NT2/D1 (cell line): Measurements from ENCODE around the gene ARSB.

Experiments used
- DNase-seq: peaks from one replicate; pipeline ENCODE4 v3.0.0-alpha.2; 2011; ENCODE audit warnings: low read depth, low spot score
- H3K27me3 ChIP-seq: 2 replicates; pipeline ENCODE4 v1.6.0; 2011; ENCODE audit warnings: mild to moderate bottlenecking; ENCODE audit not compliant: insufficient read length, insufficient read depth
- H3K36me3 ChIP-seq: 2 replicates; pipeline ENCODE4 v1.6.1; 2011; ENCODE audit warnings: mild to moderate bottlenecking, low read length, mixed read lengths; ENCODE audit not compliant: insufficient read depth, insufficient read length
- H3K4me1 ChIP-seq: 2 replicates; pipeline ENCODE4 v1.5.1; 2011; ENCODE audit not compliant: insufficient read depth, insufficient read length
- H3K4me3 ChIP-seq: 2 replicates; pipeline ENCODE4 v1.5.1; 2011; ENCODE audit warnings: low read depth; ENCODE audit not compliant: insufficient read length
- H3K9ac ChIP-seq: 2 replicates; pipeline ENCODE4 v1.6.0; 2011; ENCODE audit warnings: low read depth; ENCODE audit not compliant: insufficient read length
- H3K9me3 ChIP-seq: 2 replicates; pipeline ENCODE4 v1.5.1; 2011; ENCODE audit warnings: mild to moderate bottlenecking, low read length; ENCODE audit not compliant: insufficient read depth
- SUZ12 ChIP-seq: IDR thresholded peaks from 2 replicates; pipeline ENCODE4 v1.6.1; 2011; ENCODE audit not compliant: insufficient read length, insufficient read depth; ENCODE audit errors: extremely low read depth
- YY1 ChIP-seq: IDR thresholded peaks from 2 replicates; pipeline ENCODE4 v1.6.1; 2011; ENCODE audit not compliant: insufficient read length, insufficient read depth
- ZNF274 ChIP-seq: IDR thresholded peaks from 2 replicates; pipeline ENCODE4 v1.6.1; 2011; ENCODE audit warnings: mild to moderate bottlenecking, low read depth, low read length

Gene ARSB

GRCh38 chr5:78773655-78774054 lies 211.5 kb downstream of the ARSB start:
- TF ChIP-seq YY1 (no peak), SUZ12 (no peak), ZNF274 (no peak)
- H3K9ac ChIP-seq, result no peak overlapping the region
- no peak for DNase-seq
- H3K36me3 ChIP-seq, result no peaks in the 10 kb centered on the region
- no peak overlapping the region for H3K4me3 ChIP-seq
- no peaks in the 10 kb centered on the region for H3K4me1 ChIP-seq
- H3K27me3 ChIP-seq, result no peaks in the 10 kb centered on the region
- no peaks in the 10 kb centered on the region for H3K9me3 ChIP-seq

- Histone ChIP-seq H3K27me3 (no peaks in the 10 kb centered on the region), H3K9ac (no peak overlapping the region), H3K9me3 (no peaks in the 10 kb centered on the region), H3K4me3 (no peak overlapping the region), H3K36me3 (no peaks in the 10 kb centered on the region), H3K4me1 (no peaks in the 10 kb centered on the region)
- no peak for TF ChIP-seq ZNF274
- no peak for TF ChIP-seq YY1
- TF ChIP-seq SUZ12, result no peak
- no peak for DNase-seq
Observed at GRCh38 chr5:78771260-78772205, 213.6 kb downstream of the ARSB start.

- no peaks in the 10 kb centered on the region for H3K36me3 ChIP-seq
- no peak for DNase-seq
- no peaks in the 10 kb centered on the region for H3K27me3 ChIP-seq
- no peaks in the 10 kb centered on the region for H3K4me1 ChIP-seq
- H3K9ac ChIP-seq, result no peak overlapping the region
- no peak overlapping the region for H3K4me3 ChIP-seq
- no peak for TF ChIP-seq ZNF274
- no peak for TF ChIP-seq SUZ12
- TF ChIP-seq YY1, result no peak
- 0 out of 2 replicates have a peak, but pooled peaks cover 4% of the 10 kb centered on the region for H3K9me3 ChIP-seq
Observed at GRCh38 chr5:78768781-78769380, 216.2 kb downstream of the ARSB start.

GRCh38 chr5:78766412-78766762 lies 218.7 kb downstream of the ARSB start:
- Histone ChIP-seq H3K36me3 (no peaks in the 10 kb centered on the region), H3K4me3 (no peak overlapping the region), H3K27me3 (no peaks in the 10 kb centered on the region), H3K4me1 (no peaks in the 10 kb centered on the region), H3K9me3 (0 out of 2 replicates have a peak, but pooled peaks cover 5% of the 10 kb centered on the region), H3K9ac (no peak overlapping the region)
- no peak for TF ChIP-seq SUZ12
- TF ChIP-seq ZNF274, result no peak
- TF ChIP-seq YY1, result no peak
- no peak for DNase-seq

GRCh38 chr5:78765756-78766411 lies 219.2 kb downstream of the ARSB start:
- TF ChIP-seq ZNF274, result no peak
- Histone ChIP-seq H3K27me3 (no peaks in the 10 kb centered on the region), H3K4me1 (no peaks in the 10 kb centered on the region), H3K36me3 (no peaks in the 10 kb centered on the region), H3K9me3 (0 out of 2 replicates have a peak, but pooled peaks cover 5% of the 10 kb centered on the region), H3K9ac (no peak overlapping the region), H3K4me3 (no peak overlapping the region)
- no peak for DNase-seq

GRCh38 chr5:78765116-78765515 lies 220.0 kb downstream of the ARSB start:
- Histone ChIP-seq H3K4me1 (no peaks in the 10 kb centered on the region), H3K9ac (no peak overlapping the region), H3K36me3 (no peaks in the 10 kb centered on the region), H3K27me3 (no peaks in the 10 kb centered on the region), H3K4me3 (no peak overlapping the region), H3K9me3 (0 out of 2 replicates have a peak, but pooled peaks cover 5% of the 10 kb centered on the region)
- TF ChIP-seq SUZ12, result no peak
- no peak for TF ChIP-seq YY1
- TF ChIP-seq ZNF274, result no peak
- no peak for DNase-seq
